Effector CD8-positive, alpha-beta T cell (primary cell): ENCODE results near the gene TMEM50A.
"Not testable (repeated sequence)": the region's sequence is repeated elsewhere in the genome, so short reads cannot be mapped to it uniquely, and the experiment has no call there.

Source experiments
- DNase-seq: peaks from one replicate; lab custom pipeline; 2025; lab: John Stamatoyannopoulos, UW

Gene TMEM50A

GRCh38 chr1:25387096-25387495, 49.0 kb downstream of the TMEM50A start:
- DNase-seq = not testable (repeated sequence)

- not testable (repeated sequence) for DNase-seq
These were observed 50.6 kb downstream of the TMEM50A start for GRCh38 chr1:25388691-25389090.

- not testable (repeated sequence) for DNase-seq
These were observed 51.6 kb downstream of the TMEM50A start for GRCh38 chr1:25389721-25390120.

GRCh38 chr1:25392841-25393240, 54.7 kb downstream of the TMEM50A start:
- DNase-seq = no peak

GRCh38 chr1:25397549-25397948, 59.4 kb downstream of the TMEM50A start:
- not testable (repeated sequence) for DNase-seq

- not testable (repeated sequence) for DNase-seq
These were observed 59.9 kb downstream of the TMEM50A start for GRCh38 chr1:25398079-25398478.

GRCh38 chr1:25402947-25403803, 65.0 kb downstream of the TMEM50A start:
- not testable (repeated sequence) for DNase-seq

- DNase-seq = not testable (repeated sequence)
These were observed 67.7 kb downstream of the TMEM50A start for GRCh38 chr1:25405731-25406305.

GRCh38 chr1:25409641-25410427, 71.7 kb downstream of the TMEM50A start:
- not testable (repeated sequence) for DNase-seq
